GM18505 (cell line): Measurements from ENCODE around the gene RSAD1.

Experiments used
- ATAC-seq: cut with Tn5 transposase; IDR thresholded peaks from one replicate; pipeline ENCODE4 v1.9.1; 2021; ENCODE audit not compliant: unreplicated experiment
- POLR2A ChIP-seq: IDR thresholded peaks from 4 replicates; pipeline ENCODE4 v1.6.1; 2011; ENCODE audit warnings: borderline replicate concordance; ENCODE audit not compliant: insufficient read depth, insufficient read length; ENCODE audit errors: extremely low read depth

Gene RSAD1

GRCh38 chr17:50532452-50533024, 53.9 kb downstream of the RSAD1 start, which contains the start of gene EPN3:
Gene EPN3 (plus strand): TSS chr17:50532735. CDS start chr17:50536557, 3,822 bp downstream.
- no peak for TF ChIP-seq POLR2A
- no peak for ATAC-seq

- ATAC-seq, result no peak
- no peak for TF ChIP-seq POLR2A
Measured at GRCh38 chr17:50533185-50533584, 54.5 kb downstream of the RSAD1 start.

DNA sequence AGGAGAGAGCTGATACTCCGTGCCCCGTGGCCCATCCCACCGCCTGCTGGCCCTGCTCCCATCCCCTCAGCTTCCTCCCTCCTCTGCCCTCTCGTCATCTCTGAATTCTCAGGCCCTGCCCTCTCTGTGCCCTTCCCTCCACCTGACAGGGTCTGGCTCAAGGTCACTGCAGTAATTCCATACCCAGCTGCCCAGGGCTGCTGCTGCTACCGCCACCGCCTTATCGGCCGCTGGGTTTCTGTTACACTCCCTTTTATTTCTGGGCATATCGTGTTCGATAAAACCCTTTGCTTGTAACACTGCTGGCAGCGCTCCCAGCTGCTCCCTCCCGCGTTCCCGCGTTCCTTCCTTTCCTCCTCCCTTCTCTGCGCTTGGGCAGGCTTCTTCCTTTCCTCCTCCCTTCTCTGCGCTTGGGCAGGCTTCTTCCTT, 55.1 kb downstream of the RSAD1 start:
- no peak for TF ChIP-seq POLR2A
- no peak for ATAC-seq

DNA sequence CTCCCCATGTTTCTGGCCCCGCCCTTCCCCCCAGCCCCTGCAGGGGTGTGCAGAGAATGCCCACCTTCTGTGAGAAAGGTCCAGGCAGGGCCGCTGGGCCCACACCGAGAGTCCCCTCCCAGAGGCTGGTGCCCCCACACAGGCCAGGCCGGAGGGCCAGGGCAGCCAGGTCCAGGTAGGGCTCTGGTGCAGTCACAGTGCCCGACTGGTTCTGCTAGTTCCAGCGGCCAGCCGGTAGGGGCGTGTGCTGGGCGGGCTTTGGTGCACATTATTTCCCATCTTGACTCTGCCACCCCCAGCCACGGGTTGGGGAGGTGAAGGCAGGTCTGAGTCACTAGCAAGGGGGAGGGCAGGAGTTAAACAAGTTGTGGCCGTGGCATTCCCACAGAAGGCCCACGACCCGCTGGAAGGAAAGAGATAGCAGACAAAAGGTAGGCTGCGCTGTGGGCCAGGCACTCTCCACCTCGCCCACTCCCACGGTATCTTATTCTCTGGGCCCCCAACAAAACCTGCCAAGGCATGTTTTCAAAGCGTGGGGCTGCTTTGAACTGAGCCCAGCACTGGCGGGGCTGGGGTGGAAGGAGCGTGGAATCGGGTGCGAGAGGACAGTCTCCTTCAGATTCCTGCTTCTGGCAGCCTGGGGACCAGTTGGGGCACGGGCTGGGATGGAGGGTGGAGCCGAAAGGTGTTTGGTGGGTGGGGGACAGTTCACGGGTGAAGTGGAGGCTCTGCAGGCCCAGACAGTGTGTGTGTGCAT, 55.7 kb downstream of the RSAD1 start:
- no peak for TF ChIP-seq POLR2A
- ATAC-seq, result no peak

DNA sequence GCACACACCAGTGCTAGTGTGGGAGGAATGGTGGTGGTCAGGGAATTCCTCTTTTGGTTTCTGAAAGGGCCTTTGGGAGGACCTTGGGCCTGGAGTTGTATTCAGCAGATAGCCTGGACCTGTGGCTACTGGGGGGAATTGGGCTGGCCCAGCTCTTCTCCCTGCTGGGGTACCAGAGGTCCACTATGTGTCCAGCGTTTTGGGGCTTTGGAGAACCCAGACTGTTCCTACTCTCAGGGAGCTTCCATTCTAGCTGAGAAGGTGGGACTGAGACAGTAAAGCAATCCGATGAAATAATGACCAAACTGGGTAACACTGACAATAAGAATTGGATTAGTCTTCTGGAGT, 56.3 kb downstream of the RSAD1 start:
- ATAC-seq, result no peak
- TF ChIP-seq POLR2A, result no peak

DNA sequence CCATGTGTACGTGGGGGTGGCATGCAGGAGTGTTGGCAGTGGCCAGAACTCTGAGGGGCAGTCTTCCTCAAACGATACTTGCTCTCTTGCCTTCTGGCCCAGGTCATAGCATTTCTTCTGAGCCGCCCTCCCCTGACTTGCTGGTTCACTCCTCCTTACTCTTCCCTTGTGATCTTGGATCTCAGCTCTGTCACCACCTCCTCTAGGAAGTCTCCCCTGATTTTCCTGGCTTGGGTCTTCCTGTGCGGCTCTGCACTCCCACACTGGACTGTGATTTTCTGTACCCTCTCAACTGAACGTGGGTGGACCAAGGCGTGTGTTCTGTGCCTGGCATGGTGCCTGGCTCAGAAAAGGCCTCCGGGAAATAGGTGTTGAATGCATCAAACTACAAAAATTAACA, 56.7 kb downstream of the RSAD1 start:
- TF ChIP-seq POLR2A, result no peak
- no peak for ATAC-seq
